Large intestine (tissue), 3 donors: ENCODE measurements around the gene TYW3. TPM values are rescaled to one million over a fixed set of nuclear protein-coding genes. Genes with fewer than 3 reads are reported as not detected.
"Not testable (repeated sequence)": the region's sequence is repeated elsewhere in the genome, so short reads cannot be mapped to it uniquely, and the experiment has no call there.

Experiments used
- DNase-seq, 2 donors: peaks; one replicate each; pipeline versions ENCODE4 v3.0.0 to v3.0.0-alpha.2; 2013
- H3K27ac ChIP-seq: one replicate; pipeline ENCODE4 v1.5.1; 2013; ENCODE audit warnings: low read length
- H3K27me3 ChIP-seq: 2 replicates; pipeline ENCODE4 v1.6.1; 2013; ENCODE audit warnings: low read length; ENCODE audit not compliant: control insufficient read depth, insufficient read depth
- H3K36me3 ChIP-seq: 2 replicates; pipeline ENCODE4 v1.6.1; 2013; ENCODE audit warnings: low read length; ENCODE audit not compliant: control insufficient read depth, insufficient read depth
- H3K4me1 ChIP-seq: one replicate; pipeline ENCODE4 v1.6.1; 2013; ENCODE audit warnings: low read length; ENCODE audit not compliant: control insufficient read depth, insufficient read depth
- H3K4me3 ChIP-seq: one replicate; pipeline ENCODE4 v1.5.1; 2013; ENCODE audit warnings: low read length
- H3K9me3 ChIP-seq: one replicate; pipeline ENCODE4 v1.6.1; 2013; ENCODE audit warnings: mild to moderate bottlenecking, low read depth, low read length, moderate library complexity; ENCODE audit not compliant: control insufficient read depth
- WGBS: methylation state at CpG from one replicate; pipeline ENCODE4 v1.1.5; 2013; ENCODE audit warnings: low lambda C conversion rate; ENCODE audit not compliant: insufficient coverage; 5-methylcytosine and 5-hydroxymethylcytosine counted together
- polyA plus RNA-seq: library from polyadenylated mRNA; unstranded; fragments of 120-200 nt; gene quantifications from one replicate; pipeline ENCODE4 v1.2.1, GENCODE V29; 2013

The TYW3 gene
- polyA plus RNA-seq, 1 donor, result 20.0 TPM

- Histone ChIP-seq H3K36me3 (peaks cover 59% of the 10 kb centered on the region), H3K27me3 (no peaks in the 10 kb centered on the region), H3K4me1 (no peaks in the 10 kb centered on the region), H3K4me3 (no peak overlapping the region), H3K27ac (no peak overlapping the region), H3K9me3 (peaks cover 2% of the 10 kb centered on the region)
- no peak for DNase-seq
- WGBS, result 94% methylated on average over 2 of the region's 2 CpGs
These were observed 20.2 kb downstream of the TYW3 start for GRCh38 chr1:74753104-74753503.

GRCh38 chr1:74755475-74755874 is 22.5 kb downstream of the TYW3 start:
- Histone ChIP-seq H3K9me3 (peaks cover 2% of the 10 kb centered on the region), H3K36me3 (peaks cover 57% of the 10 kb centered on the region), H3K4me3 (no peak overlapping the region), H3K27ac (no peak overlapping the region), H3K27me3 (no peaks in the 10 kb centered on the region), H3K4me1 (no peaks in the 10 kb centered on the region)
- DNase-seq, result no peak

- not testable (repeated sequence) for H3K27ac ChIP-seq, H3K4me1 ChIP-seq, H3K4me3 ChIP-seq, H3K9me3 ChIP-seq, H3K27me3 ChIP-seq, DNase-seq
- no CpG with 5 or more reads among the region's 2 CpGs for WGBS
- peaks cover 48% of the 10 kb centered on the region for H3K36me3 ChIP-seq
These were observed 23.7 kb downstream of the TYW3 start for GRCh38 chr1:74756650-74757049.

GRCh38 chr1:74763807-74764206 is 30.9 kb downstream of the TYW3 start:
- Histone ChIP-seq H3K9me3 (no peaks in the 10 kb centered on the region), H3K27ac (no peak overlapping the region), H3K36me3 (peaks cover 23% of the 10 kb centered on the region), H3K4me1 (no peaks in the 10 kb centered on the region), H3K4me3 (no peak overlapping the region), H3K27me3 (no peaks in the 10 kb centered on the region)
- 100% methylated on average over 2 of the region's 4 CpGs for WGBS
- no peak for DNase-seq

- no peak overlapping the region for H3K4me3 ChIP-seq
- H3K4me1 ChIP-seq, result no peaks in the 10 kb centered on the region
- H3K27ac ChIP-seq, result no peak overlapping the region
- DNase-seq, result no peak
- peaks cover 10% of the 10 kb centered on the region for H3K36me3 ChIP-seq
- H3K27me3 ChIP-seq, result no peaks in the 10 kb centered on the region
- no peaks in the 10 kb centered on the region for H3K9me3 ChIP-seq
- WGBS, result 60% methylated on average over 1 of the region's 2 CpGs
These were observed 33.6 kb downstream of the TYW3 start for GRCh38 chr1:74766579-74766978.

- WGBS, result 100% methylated on average over 1 of the region's 3 CpGs
- no peaks in the 10 kb centered on the region for H3K9me3 ChIP-seq
- peaks cover 10% of the 10 kb centered on the region for H3K36me3 ChIP-seq
- H3K4me1 ChIP-seq, result no peaks in the 10 kb centered on the region
- H3K27ac ChIP-seq, result no peak overlapping the region
- no peaks in the 10 kb centered on the region for H3K27me3 ChIP-seq
- no peak overlapping the region for H3K4me3 ChIP-seq
- no peak for DNase-seq
These were observed 34.5 kb downstream of the TYW3 start for GRCh38 chr1:74767490-74767889.

- Histone ChIP-seq H3K27me3 (peaks cover 2% of the 10 kb centered on the region), H3K27ac (no peak overlapping the region), H3K36me3 (no peaks in the 10 kb centered on the region), H3K9me3 (no peaks in the 10 kb centered on the region), H3K4me3 (no peak overlapping the region), H3K4me1 (no peaks in the 10 kb centered on the region)
- WGBS, result 31% methylated on average over 7 of the region's 7 CpGs
- DNase-seq, result peak; percentile 2 to 18
These were observed 39.1 kb downstream of the TYW3 start for GRCh38 chr1:74771913-74772515.

GRCh38 chr1:74772945-74773344 is 40.0 kb downstream of the TYW3 start:
- H3K9me3 ChIP-seq, result no peaks in the 10 kb centered on the region
- H3K27me3 ChIP-seq, result peaks cover 2% of the 10 kb centered on the region
- WGBS, result 64% methylated on average over 1 of the region's 1 CpG
- no peaks in the 10 kb centered on the region for H3K4me1 ChIP-seq
- DNase-seq, result no peak
- no peak overlapping the region for H3K27ac ChIP-seq
- no peaks in the 10 kb centered on the region for H3K36me3 ChIP-seq
- H3K4me3 ChIP-seq, result no peak overlapping the region

- DNase-seq, result no peak
- Histone ChIP-seq H3K4me1 (no peaks in the 10 kb centered on the region), H3K9me3 (no peaks in the 10 kb centered on the region), H3K27ac (no peak overlapping the region), H3K36me3 (no peaks in the 10 kb centered on the region), H3K27me3 (peaks cover 2% of the 10 kb centered on the region), H3K4me3 (no peak overlapping the region)
- WGBS, result 83% methylated on average over 1 of the region's 2 CpGs
These were observed 40.6 kb downstream of the TYW3 start for GRCh38 chr1:74773582-74773981.

GRCh38 chr1:74775735-74776134 is 42.8 kb downstream of the TYW3 start:
- H3K27me3 ChIP-seq, result peaks cover 2% of the 10 kb centered on the region
- no peaks in the 10 kb centered on the region for H3K9me3 ChIP-seq
- no peaks in the 10 kb centered on the region for H3K4me1 ChIP-seq
- no peaks in the 10 kb centered on the region for H3K36me3 ChIP-seq
- H3K27ac ChIP-seq, result no peak overlapping the region
- H3K4me3 ChIP-seq, result no peak overlapping the region
- WGBS, result no CpG with 5 or more reads among the region's 2 CpGs
- DNase-seq, result no peak

- no peak for DNase-seq
- 100% methylated on average over 1 of the region's 1 CpG for WGBS
- Histone ChIP-seq H3K4me1 (no peaks in the 10 kb centered on the region), H3K27me3 (peaks cover 2% of the 10 kb centered on the region), H3K4me3 (no peak overlapping the region), H3K9me3 (no peaks in the 10 kb centered on the region), H3K36me3 (no peaks in the 10 kb centered on the region), H3K27ac (no peak overlapping the region)
These were observed 44.6 kb downstream of the TYW3 start for GRCh38 chr1:74777525-74777924.
